CD14-positive monocyte (primary cell): ENCODE data around the gene WDPCP. TPM values are rescaled to one million over a fixed set of nuclear protein-coding genes. Genes with fewer than 3 reads are reported as not detected.

Source experiments
- DNase-seq, 3 donors: peaks; one replicate each; pipeline ENCODE4 v3.0.0-alpha.2; 2011 to 2022
- H2AFZ ChIP-seq: 2 replicates; pipeline ENCODE4 v1.6.0; 2012; ENCODE audit warnings: mild to moderate bottlenecking, low read depth, low read length, inconsistent platforms; ENCODE audit not compliant: insufficient read depth, poor library complexity, severe bottlenecking
- H3K27ac ChIP-seq, 2 donors: 1 replicate in 1 of 2; 2 replicates in 1 of 2; pipeline ENCODE4 v1.5.1; 2012 to 2013; ENCODE audit warnings: low read length in 2 of 2, control low read depth in 1 of 2, inconsistent platforms in 1 of 2, low read depth in 1 of 2, mild to moderate bottlenecking in 1 of 2
- H3K27me3 ChIP-seq, 2 donors: one replicate each; pipeline versions ENCODE4 v1.6.0 to v1.6.1; 2011 to 2013; ENCODE audit warnings: low read length in 2 of 2; ENCODE audit not compliant: control insufficient read depth in 2 of 2, insufficient read depth in 2 of 2
- H3K36me3 ChIP-seq, 2 donors: replicated peaks in 1 of 2; 1 replicate in 1 of 2; 2 replicates in 1 of 2; pipeline versions ENCODE4 v1.5.1 to v1.6.1; 2012 to 2013; ENCODE audit warnings: low read length in 2 of 2, control low read depth in 1 of 2, inconsistent platforms in 1 of 2, mild to moderate bottlenecking in 1 of 2; ENCODE audit not compliant: insufficient read depth in 2 of 2, control insufficient read depth in 1 of 2
- H3K4me1 ChIP-seq, 2 donors: 1 replicate in 1 of 2; 2 replicates in 1 of 2; pipeline versions ENCODE4 v1.5.1 to v1.6.1; 2012 to 2013; ENCODE audit warnings: low read length in 2 of 2, control low read depth in 1 of 2, inconsistent platforms in 1 of 2, mild to moderate bottlenecking in 1 of 2, moderate library complexity in 1 of 2; ENCODE audit not compliant: insufficient read depth in 2 of 2, control insufficient read depth in 1 of 2
- H3K4me2 ChIP-seq: replicated peaks from 2 replicates; pipeline ENCODE3; 2012; ENCODE audit warnings: low read length, moderate library complexity, mild to moderate bottlenecking; ENCODE audit not compliant: poor library complexity, severe bottlenecking; ENCODE audit errors: extremely low read depth
- H3K4me3 ChIP-seq, 3 experiments: fragments of 200-600 bp in 1 of 3; sonication (generic) in 1 of 3; replicated peaks in 1 of 3; 1 replicate in 2 of 3; 2 replicates in 1 of 3; pipeline ENCODE4 v1.5.1; 2011 to 2013; ENCODE audit warnings: low read length in 3 of 3, mild to moderate bottlenecking in 3 of 3, control low read depth in 2 of 3, low read depth in 2 of 3, inconsistent platforms in 1 of 3, moderate library complexity in 1 of 3
- H3K79me2 ChIP-seq: 2 replicates; pipeline ENCODE4 v1.6.0; 2012; ENCODE audit warnings: mild to moderate bottlenecking, control low read depth, inconsistent platforms, low read length, moderate library complexity; ENCODE audit not compliant: insufficient read depth
- H3K9ac ChIP-seq: 2 replicates; pipeline ENCODE4 v1.6.0; 2017; ENCODE audit warnings: low read length, mild to moderate bottlenecking; ENCODE audit not compliant: insufficient read depth, poor library complexity, severe bottlenecking
- H3K9me3 ChIP-seq, 2 donors: replicated peaks in 1 of 2; 1 replicate in 1 of 2; 2 replicates in 1 of 2; pipeline versions ENCODE4 v1.5.1 to v1.6.1; 2012 to 2013; ENCODE audit warnings: low read length in 2 of 2, control low read depth in 1 of 2; ENCODE audit not compliant: control insufficient read depth in 1 of 2, insufficient read depth in 1 of 2
- H4K20me1 ChIP-seq: 2 replicates; pipeline ENCODE4 v1.6.0; 2012; ENCODE audit warnings: mild to moderate bottlenecking, low read length, control low read depth, moderate library complexity; ENCODE audit not compliant: insufficient read depth
- H3K27ac Mint-ChIP-seq, 7 donors: one replicate each; pipeline ENCODE4 v1.8.0; 2020; ENCODE audit warnings: mild to moderate bottlenecking in 7 of 7, mixed read lengths in 7 of 7, moderate library complexity in 6 of 7, inconsistent platforms in 2 of 7
- H3K27me3 Mint-ChIP-seq, 3 donors: one replicate each; pipeline ENCODE4 v1.8.0; 2021 to 2022; ENCODE audit warnings: low read depth in 3 of 3, mild to moderate bottlenecking in 3 of 3, mixed read lengths in 3 of 3, moderate library complexity in 3 of 3, inconsistent platforms in 1 of 3
- H3K36me3 Mint-ChIP-seq, 2 donors: one replicate each; pipeline ENCODE4 v1.8.0; 2020; ENCODE audit warnings: mixed read lengths in 2 of 2, inconsistent platforms in 1 of 2, mild to moderate bottlenecking in 1 of 2
- H3K4me1 Mint-ChIP-seq: one replicate; pipeline ENCODE4 v1.8.0; 2020; ENCODE audit warnings: mild to moderate bottlenecking, mixed read lengths
- H3K4me3 Mint-ChIP-seq, 2 donors: one replicate each; pipeline ENCODE4 v1.8.0; 2020; ENCODE audit warnings: mild to moderate bottlenecking in 2 of 2, mixed read lengths in 2 of 2, moderate library complexity in 1 of 2
- H3K9me3 Mint-ChIP-seq, 7 donors: one replicate each; pipeline ENCODE4 v1.8.0; 2020 to 2022; ENCODE audit warnings: mixed read lengths in 7 of 7, mild to moderate bottlenecking in 6 of 7, moderate library complexity in 6 of 7, inconsistent platforms in 2 of 7
- WGBS: methylation state at CpG from one replicate; pipeline ENCODE4 v1.1.5; 2013; ENCODE audit warnings: missing lambda C conversion rate; ENCODE audit not compliant: insufficient coverage; 5-methylcytosine and 5-hydroxymethylcytosine counted together
- intact Hi-C, 2 donors: fragments of 100-400 bp; cut with micrococcal nuclease; formaldehyde crosslinking; loops; one replicate each; pipeline versions ENCODE4 v1.15.0 to v1.15.1; 2023
- polyA plus RNA-seq, 3 donors: library from polyadenylated mRNA; depleted of rRNA in 1 of 3; unstranded in 2 of 3; stranded (reverse) in 1 of 3; fragments of 300-500 nt in 2 of 3; fragments of >200 nt in 1 of 3; fragmentation: Illumina TruSeq in 2 of 3; gene quantifications; 1 replicate in 2 of 3; 2 replicates in 1 of 3; pipeline ENCODE4 v1.2.3, GENCODE V29; 2012 to 2021
- TF ChIP-seq, protein P1 (sequence below): fragments of 200-600 bp; IDR thresholded peaks from one replicate; pipeline ENCODE4 v1.8.0; 2022; ENCODE audit warnings: antibody characterized with exemption, mild to moderate bottlenecking

Gene WDPCP
- polyA plus RNA-seq, 3 donors: 3.3 to 5.2 (median 3.7) TPM

DNA sequence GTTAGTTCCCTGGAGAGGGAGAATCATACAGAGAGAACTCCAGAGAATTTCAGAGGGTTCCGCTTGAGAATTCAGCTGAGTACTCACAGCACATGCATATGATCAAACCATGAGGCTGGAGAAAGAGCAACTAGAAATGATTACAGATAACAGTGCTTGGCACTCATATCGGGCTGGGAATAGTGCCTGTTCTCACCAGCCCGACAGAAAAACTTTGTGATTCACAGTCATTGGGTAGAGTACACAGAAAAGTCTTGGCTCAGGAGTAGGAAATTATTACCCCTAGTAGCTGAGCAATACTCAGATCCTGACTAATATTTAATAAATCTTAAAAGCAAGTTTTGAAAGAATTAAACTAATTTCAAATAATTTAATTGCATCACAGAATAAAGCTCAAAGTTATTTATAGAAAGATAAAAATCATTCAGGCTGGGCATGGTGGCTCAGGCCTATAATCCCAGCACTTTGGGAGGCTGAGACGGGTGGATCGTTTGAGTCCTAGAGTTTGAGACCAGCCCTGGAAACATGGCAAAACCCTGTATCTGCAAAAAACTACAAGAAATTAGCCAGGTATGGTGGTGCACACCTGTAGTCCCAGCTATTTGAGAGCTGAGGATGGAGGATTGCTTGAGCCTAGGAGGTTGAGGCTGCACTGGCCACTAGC is 6.8 kb downstream of the WDPCP start:
- TF ChIP-seq, protein P1, sequence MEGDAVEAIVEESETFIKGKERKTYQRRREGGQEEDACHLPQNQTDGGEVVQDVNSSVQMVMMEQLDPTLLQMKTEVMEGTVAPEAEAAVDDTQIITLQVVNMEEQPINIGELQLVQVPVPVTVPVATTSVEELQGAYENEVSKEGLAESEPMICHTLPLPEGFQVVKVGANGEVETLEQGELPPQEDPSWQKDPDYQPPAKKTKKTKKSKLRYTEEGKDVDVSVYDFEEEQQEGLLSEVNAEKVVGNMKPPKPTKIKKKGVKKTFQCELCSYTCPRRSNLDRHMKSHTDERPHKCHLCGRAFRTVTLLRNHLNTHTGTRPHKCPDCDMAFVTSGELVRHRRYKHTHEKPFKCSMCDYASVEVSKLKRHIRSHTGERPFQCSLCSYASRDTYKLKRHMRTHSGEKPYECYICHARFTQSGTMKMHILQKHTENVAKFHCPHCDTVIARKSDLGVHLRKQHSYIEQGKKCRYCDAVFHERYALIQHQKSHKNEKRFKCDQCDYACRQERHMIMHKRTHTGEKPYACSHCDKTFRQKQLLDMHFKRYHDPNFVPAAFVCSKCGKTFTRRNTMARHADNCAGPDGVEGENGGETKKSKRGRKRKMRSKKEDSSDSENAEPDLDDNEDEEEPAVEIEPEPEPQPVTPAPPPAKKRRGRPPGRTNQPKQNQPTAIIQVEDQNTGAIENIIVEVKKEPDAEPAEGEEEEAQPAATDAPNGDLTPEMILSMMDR: no peak
- 90% methylated on average over 3 of the region's 5 CpGs for WGBS
- Histone ChIP-seq H3K4me1 (no peaks in the 10 kb centered on the region), H3K4me2 (no peak overlapping the region), H3K27ac (no peak overlapping the region), H3K9me3 (no peaks in the 10 kb centered on the region), H3K4me3 (no peak overlapping the region), H3K36me3 (no peaks in the 10 kb centered on the region), H2AFZ (no peak overlapping the region), H3K9ac (no peak overlapping the region), H3K79me2 (peaks cover 27% of the 10 kb centered on the region), H3K27me3 (no peaks in the 10 kb centered on the region), H4K20me1 (no peaks in the 10 kb centered on the region)
- H3K27me3 Mint-ChIP-seq: peaks cover 0 to 2% (median 0%) of the 10 kb centered on the region in 3 donors
- no peak for DNase-seq
- H3K4me1 Mint-ChIP-seq: peaks cover 7% of the 10 kb centered on the region
- peaks cover 0 to 3% of the 10 kb centered on the region in 2 donors for H3K36me3 Mint-ChIP-seq
- H3K27ac Mint-ChIP-seq: no peak overlapping the region
- intact Hi-C loops: loop anchor here (10.0 kb wide), 2 partner anchors 263 to 877 kb away; partner anchors contain the start of genes EHBP1 (in 1 of the 2) and UGP2 (in 1 of the 2)
- no peaks in the 10 kb centered on the region for H3K9me3 Mint-ChIP-seq
- H3K4me3 Mint-ChIP-seq: no peak overlapping the region

GRCh38 chr2:63580651-63581297 is 7.5 kb downstream of the WDPCP start:
- H3K4me3 ChIP-seq: no peak overlapping the region
- no peak overlapping the region for H3K9ac ChIP-seq
- H4K20me1 ChIP-seq: no peaks in the 10 kb centered on the region
- H3K4me1 ChIP-seq: no peaks in the 10 kb centered on the region
- peaks cover 29% of the 10 kb centered on the region for H3K79me2 ChIP-seq
- Mint-ChIP-seq H3K27me3 (peaks cover 0 to 2% (median 0%) of the 10 kb centered on the region in 3 donors), H3K4me1 (peaks cover 7% of the 10 kb centered on the region), H3K36me3 (peaks cover 0 to 3% of the 10 kb centered on the region in 2 donors), H3K27ac (no peak overlapping the region), H3K4me3 (no peak overlapping the region), H3K9me3 (no peaks in the 10 kb centered on the region)
- intact Hi-C loops: loop anchor here (10.0 kb wide), 2 partner anchors 264 to 876 kb away; partner anchors contain the start of genes EHBP1 (in 1 of the 2) and UGP2 (in 1 of the 2)
- DNase-seq: no peak
- TF ChIP-seq, protein P1: no peak
- H3K27me3 ChIP-seq: no peaks in the 10 kb centered on the region
- H3K27ac ChIP-seq: no peak overlapping the region
- H3K4me2 ChIP-seq: no peak overlapping the region
- no peaks in the 10 kb centered on the region for H3K36me3 ChIP-seq
- WGBS: 60% methylated on average over 1 of the region's 4 CpGs
- H2AFZ ChIP-seq: no peak overlapping the region
- H3K9me3 ChIP-seq: no peaks in the 10 kb centered on the region
